SK-N-SH (cell line): ENCODE measurements around the gene PPDPF. TPM values are rescaled to one million over a fixed set of nuclear protein-coding genes. Genes with fewer than 3 reads are reported as not detected.

Experiments
- CTCF ChIA-PET: fragments of 300-600, 350-600 bp; formaldehyde crosslinking; extraction: SDS; loops from one replicate; lab custom pipeline; 2021; lab: Yijun Ruan, JAX
- POLR2A ChIA-PET: fragments of 350-600 bp; sonication (Branson Sonifier 250); formaldehyde crosslinking; extraction: SDS; loops from one replicate; lab custom pipeline; 2020; ENCODE audit warnings: antibody characterized with exemption, inconsistent platforms; lab: Yijun Ruan, JAX
- DNase-seq: peaks from one replicate; pipeline ENCODE4 v3.0.0; 2012
- H2AFZ ChIP-seq: fragments of 200-600 bp; sonication (generic); 2 replicates; pipeline ENCODE4 v1.8.1; 2016; ENCODE audit warnings: antibody characterized with exemption, mild to moderate bottlenecking, low read depth
- H3F3A ChIP-seq: fragments of 200-600 bp; sonication (generic); replicated peaks from 2 replicates; pipeline ENCODE3; 2016; ENCODE audit warnings: antibody characterized with exemption, mild to moderate bottlenecking; ENCODE audit not compliant: insufficient read depth
- H3K27ac ChIP-seq, 2 experiments: fragments of 200-500 bp in 1 of 2; fragments of 200-600 bp in 1 of 2; sonication (Bioruptor generic) in 1 of 2; sonication (generic), shearing (Covaris generic) in 1 of 2; 2 replicates each; pipeline versions ENCODE4 v1.5.1 to v1.6.1; 2014 to 2016; ENCODE audit warnings: low read depth in 2 of 2, inconsistent platforms in 1 of 2, low read length in 1 of 2, mild to moderate bottlenecking in 1 of 2, mixed read lengths in 1 of 2
- H3K27me3 ChIP-seq: fragments of 200-600 bp; sonication (generic), shearing (Covaris generic); 2 replicates; pipeline ENCODE4 v1.6.1; 2016; ENCODE audit warnings: mixed run types; ENCODE audit not compliant: insufficient read depth
- H3K36me3 ChIP-seq, 2 experiments: fragments of 200-500 bp in 1 of 2; fragments of 200-600 bp in 1 of 2; sonication (Bioruptor generic) in 1 of 2; sonication (generic) in 1 of 2; replicated peaks in 1 of 2; 2 replicates each; pipeline versions ENCODE3 to v1.5.1; 2014 to 2016; ENCODE audit warnings: low read length in 1 of 2, mild to moderate bottlenecking in 1 of 2; ENCODE audit not compliant: insufficient read depth in 2 of 2, control insufficient read depth in 1 of 2
- H3K4me1 ChIP-seq, 2 experiments: fragments of 200-500 bp in 1 of 2; fragments of 200-600 bp in 1 of 2; sonication (Bioruptor generic) in 1 of 2; sonication (generic), shearing (Covaris generic) in 1 of 2; 2 replicates each; pipeline versions ENCODE4 v1.5.1 to v1.6.1; 2014 to 2016; ENCODE audit warnings: low read depth in 1 of 2, low read length in 1 of 2, mixed run types in 1 of 2; ENCODE audit not compliant: insufficient read depth in 2 of 2, control insufficient read depth in 1 of 2
- H3K4me2 ChIP-seq: fragments of 200-600 bp; sonication (generic), shearing (Covaris generic); 2 replicates; pipeline ENCODE4 v1.6.1; 2017; ENCODE audit warnings: mixed run types
- H3K4me3 ChIP-seq, 2 experiments: fragments of 200-500 bp in 1 of 2; fragments of 200-600 bp in 1 of 2; sonication (Bioruptor generic) in 1 of 2; sonication (generic), shearing (Covaris generic) in 1 of 2; 2 replicates each; pipeline versions ENCODE4 v1.5.1 to v1.8.1; 2014 to 2016; ENCODE audit warnings: low read depth in 2 of 2, inconsistent platforms in 1 of 2, low read length in 1 of 2, mild to moderate bottlenecking in 1 of 2, mixed read lengths in 1 of 2, moderate library complexity in 1 of 2
- H3K79me2 ChIP-seq: fragments of 200-600 bp; sonication (generic); 2 replicates; pipeline ENCODE4 v1.8.1; 2017; ENCODE audit warnings: mild to moderate bottlenecking; ENCODE audit not compliant: insufficient read depth
- H3K9ac ChIP-seq: fragments of 200-600 bp; sonication (generic); 2 replicates; pipeline ENCODE4 v1.6.1; 2017; ENCODE audit warnings: mixed run types
- H3K9me2 ChIP-seq: fragments of 200-600 bp; sonication (generic); 2 replicates; pipeline ENCODE4 v1.6.1; 2017; ENCODE audit warnings: mixed run types
- H3K9me3 ChIP-seq: fragments of 200-600 bp; sonication (generic); 2 replicates; pipeline ENCODE4 v1.6.1; 2017; ENCODE audit warnings: mixed run types, mild to moderate bottlenecking, moderate library complexity
- H4K20me1 ChIP-seq: fragments of 200-600 bp; sonication (generic); 2 replicates; pipeline ENCODE4 v1.6.1; 2017; ENCODE audit warnings: mild to moderate bottlenecking, mixed run types; ENCODE audit not compliant: insufficient read depth
- ELF1 ChIP-seq: IDR thresholded peaks from 2 replicates; pipeline ENCODE4 v1.4.0; 2012
- EP300 ChIP-seq, 2 experiments: IDR thresholded peaks; 2 replicates each; pipeline versions ENCODE4 v1.4.0 to v1.6.1; 2012; ENCODE audit warnings: borderline replicate concordance in 1 of 2, low read depth in 1 of 2, low read length in 1 of 2
- FOSL2 ChIP-seq: IDR thresholded peaks from 2 replicates; pipeline ENCODE4 v1.4.0; 2012; ENCODE audit warnings: low read depth, mild to moderate bottlenecking, moderate library complexity, borderline replicate concordance
- FOXJ3 ChIP-seq: sonication (generic); formaldehyde crosslinking; IDR thresholded peaks from 2 replicates; pipeline ENCODE4 v1.5.1; 2020; ENCODE audit warnings: mild to moderate bottlenecking, missing genetic modification reagents
- FOXM1 ChIP-seq: IDR thresholded peaks from 2 replicates; pipeline ENCODE4 v1.4.0; 2012; ENCODE audit warnings: low read depth, mild to moderate bottlenecking
- IRF3 ChIP-seq: fragments of 150-350 bp; IDR thresholded peaks from 2 replicates; pipeline ENCODE4 v1.6.1; 2016; ENCODE audit warnings: mild to moderate bottlenecking, low read depth, low read length
- NFIC ChIP-seq: IDR thresholded peaks from 2 replicates; pipeline ENCODE4 v1.4.0; 2012; ENCODE audit warnings: borderline replicate concordance
- PBX3 ChIP-seq: IDR thresholded peaks from 2 replicates; pipeline ENCODE4; 2012
- POLR2AphosphoS5 ChIP-seq: IDR thresholded peaks from 2 replicates; pipeline ENCODE4 v1.6.1; 2012; ENCODE audit warnings: low read depth, low read length
- RAD21 ChIP-seq: IDR thresholded peaks from 2 replicates; pipeline ENCODE4 v1.6.1; 2012; ENCODE audit warnings: mild to moderate bottlenecking, low read length
- RCOR1 ChIP-seq: fragments of 150-350 bp; IDR thresholded peaks from 2 replicates; pipeline ENCODE4 v1.6.1; 2017; ENCODE audit warnings: antibody characterized with exemption, low read length
- REST ChIP-seq: IDR thresholded peaks from 2 replicates; pipeline ENCODE4 v1.6.1; 2012; ENCODE audit warnings: mild to moderate bottlenecking, low read depth, low read length, moderate library complexity
- RXRA ChIP-seq: IDR thresholded peaks from 2 replicates; pipeline ENCODE4 v1.4.0; 2012; ENCODE audit warnings: low read depth, mild to moderate bottlenecking, borderline replicate concordance
- SIN3A ChIP-seq: IDR thresholded peaks from 2 replicates; pipeline ENCODE4 v1.6.1; 2012; ENCODE audit warnings: low read depth, mild to moderate bottlenecking, low read length, moderate library complexity, borderline replicate concordance
- SMC3 ChIP-seq: IDR thresholded peaks from 2 replicates; pipeline ENCODE4 v1.6.1; 2012; ENCODE audit warnings: low read depth, low read length, improper control_type of control experiment
- TEAD4 ChIP-seq: IDR thresholded peaks from 2 replicates; pipeline ENCODE4 v1.4.0; 2012; ENCODE audit warnings: mild to moderate bottlenecking, borderline replicate concordance; ENCODE audit not compliant: insufficient read depth
- USF1 ChIP-seq: IDR thresholded peaks from 2 replicates; pipeline ENCODE4 v1.4.0; 2012; ENCODE audit warnings: low read depth, borderline replicate concordance
- YY1 ChIP-seq: IDR thresholded peaks from 2 replicates; pipeline ENCODE4 v1.4.0; 2012; ENCODE audit warnings: low read depth, mild to moderate bottlenecking
- ZBTB33 ChIP-seq: IDR thresholded peaks from 2 replicates; pipeline ENCODE4 v1.4.0; 2012; ENCODE audit warnings: low read depth, borderline replicate concordance
- WGBS: methylation state at CpG from one replicate; pipeline ENCODE4 v1.1.6; 2017; ENCODE audit warnings: low lambda C conversion rate; 5-methylcytosine and 5-hydroxymethylcytosine counted together
- polyA plus RNA-seq, 3 experiments: library from polyadenylated mRNA; depleted of rRNA; stranded (reverse); fragments of >200 nt; gene quantifications; 2 replicates each; pipeline ENCODE4 v1.2.3, GENCODE V29; 2012

PPDPF gene
- polyA plus RNA-seq, 1 of the 3 experiments (the other 2 are of a cell fraction), result 71.4 TPM

GRCh38 chr20:63541371-63541770 is 20.8 kb downstream of the PPDPF start (continued):
- TF ChIP-seq FOXJ3 (CRISPR knock-in tag), result no peak
- no peak for TF ChIP-seq REST
- no peak for TF ChIP-seq YY1
- no peak for TF ChIP-seq SMC3
- TF ChIP-seq RAD21, result no peak
- TF ChIP-seq TEAD4, result no peak
- no peak for TF ChIP-seq RXRA
- TF ChIP-seq FOSL2, result no peak
- no peak for TF ChIP-seq POLR2AphosphoS5
- no peak for TF ChIP-seq ELF1

- ChIA-PET POLR2A (no interaction called here), CTCF (interaction anchor here (1.0 to 1.9 kb wide), 4 partner anchors 14 to 431 kb away, joined by 3 to 7 read pairs (median 4); partner anchors contain the start of gene PPDPF)
- no peaks in the 10 kb centered on the region for H4K20me1 ChIP-seq
- no peaks in the 10 kb centered on the region for H3K79me2 ChIP-seq
- H3K27me3 ChIP-seq, result no peaks in the 10 kb centered on the region
- TF ChIP-seq EP300 (IDR thresholded peaks at IDR 0.05; ENCODE audit: borderline replicate concordance in 1 of 2, low read depth in 1 of 2, low read length in 1 of 2) (no peak), RCOR1 (no peak), IRF3 (no peak), NFIC (no peak), SIN3A (no peak), PBX3 (no peak), FOXM1 (no peak), RXRA (no peak), USF1 (no peak), ZBTB33 (no peak)
- no peak overlapping the region for H2AFZ ChIP-seq
- H3K4me3 ChIP-seq, result no peak overlapping the region
- H3K9me2 ChIP-seq, result no peaks in the 10 kb centered on the region
- no peak overlapping the region for H3K27ac ChIP-seq
- H3K4me2 ChIP-seq, result no peak overlapping the region
- H3F3A ChIP-seq, result no peaks in the 10 kb centered on the region
- no peaks in the 10 kb centered on the region for H3K9me3 ChIP-seq
- no peak for DNase-seq
- 87% methylated on average over 28 of the region's 36 CpGs for WGBS
- H3K4me1 ChIP-seq, result peaks cover 0 to 20% of the 10 kb centered on the region in 2 experiments; a peak in 1 of 4 replicates
- no peak overlapping the region for H3K9ac ChIP-seq
- no peaks in the 10 kb centered on the region for H3K36me3 ChIP-seq
Observed at GRCh38 chr20:63542031-63542559, 21.5 kb downstream of the PPDPF start.
